HepG2 (cell line): Measurements from ENCODE around the gene ATP1A2. TPM values are rescaled to one million over a fixed set of nuclear protein-coding genes. Genes with fewer than 3 reads are reported as not detected.

ENCODE experiments used
- AKAP8 ChIP-seq: sonication (generic); formaldehyde crosslinking; IDR thresholded peaks from 2 replicates; pipeline ENCODE4 v1.5.1; 2020; ENCODE audit warnings: mild to moderate bottlenecking, missing genetic modification reagents
- DMTF1 ChIP-seq: sonication (generic); formaldehyde crosslinking; IDR thresholded peaks from 2 replicates; pipeline ENCODE4 v1.4.0; 2020; ENCODE audit warnings: mild to moderate bottlenecking, missing genetic modification reagents
- ELF1 ChIP-seq: sonication (generic); formaldehyde crosslinking; IDR thresholded peaks from 2 replicates; pipeline ENCODE4 v1.4.0; 2020; ENCODE audit warnings: missing genetic modification reagents
- ELF3 ChIP-seq: IDR thresholded peaks from 2 replicates; pipeline ENCODE4 v1.6.1; 2016; ENCODE audit warnings: missing genetic modification reagents, missing compliant biosample characterization
- HBP1 ChIP-seq: IDR thresholded peaks from 2 replicates; pipeline ENCODE4 v1.6.1; 2016; ENCODE audit warnings: low read depth, control low read depth
- HHEX ChIP-seq: IDR thresholded peaks from 2 replicates; pipeline ENCODE4 v1.6.1; 2016; ENCODE audit warnings: control low read depth
- ISL2 ChIP-seq: sonication (generic); formaldehyde crosslinking; IDR thresholded peaks from 2 replicates; pipeline ENCODE4 v1.5.0; 2020; ENCODE audit warnings: missing genetic modification reagents
- MTA3 ChIP-seq: sonication (generic); formaldehyde crosslinking; IDR thresholded peaks from 2 replicates; pipeline ENCODE4 v1.4.0; 2020; ENCODE audit warnings: missing genetic modification reagents
- NFIC ChIP-seq: IDR thresholded peaks from 2 replicates; pipeline ENCODE4 v1.6.1; 2012; ENCODE audit warnings: mild to moderate bottlenecking, low read length, inconsistent platforms
- NPAS2 ChIP-seq: sonication (generic); formaldehyde crosslinking; IDR thresholded peaks from 2 replicates; pipeline ENCODE4 v1.8.0; 2022; ENCODE audit warnings: mild to moderate bottlenecking, missing genetic modification reagents, borderline replicate concordance
- PRDM4 ChIP-seq: sonication (generic); formaldehyde crosslinking; IDR thresholded peaks from 2 replicates; pipeline ENCODE4 v1.9.0; 2021; ENCODE audit warnings: missing genetic modification reagents, borderline replicate concordance
- RAD21 ChIP-seq: fragments of 450-650 bp; formaldehyde crosslinking; IDR thresholded peaks from 2 replicates; pipeline ENCODE4 v1.5.0; 2020; ENCODE audit warnings: mild to moderate bottlenecking
- RBFOX2 ChIP-seq: fragments of 200-400 bp; formaldehyde crosslinking; IDR thresholded peaks from 2 replicates; pipeline ENCODE4 v1.6.1; 2017; ENCODE audit warnings: low read depth, mild to moderate bottlenecking, low read length
- SALL1 ChIP-seq: sonication (generic); formaldehyde crosslinking; IDR thresholded peaks from 2 replicates; pipeline ENCODE4 v1.8.0; 2022; ENCODE audit warnings: mild to moderate bottlenecking, missing genetic modification reagents
- SIN3B ChIP-seq: fragments of 150-350 bp; IDR thresholded peaks from 2 replicates; pipeline ENCODE4 v1.6.1; 2014; ENCODE audit warnings: low read length
- SNAI1 ChIP-seq: sonication (generic); formaldehyde crosslinking; IDR thresholded peaks from 2 replicates; pipeline ENCODE4 v1.5.0; 2020; ENCODE audit warnings: mild to moderate bottlenecking, missing genetic modification reagents, borderline replicate concordance
- TCF7 ChIP-seq: sonication (generic); IDR thresholded peaks from 2 replicates; pipeline ENCODE4 v1.6.1; 2016; ENCODE audit warnings: antibody characterized with exemption, low read depth
- TFE3 ChIP-seq: IDR thresholded peaks from 2 replicates; pipeline ENCODE4 v1.6.1; 2016
- ZKSCAN8 ChIP-seq: IDR thresholded peaks from 2 replicates; pipeline ENCODE4 v1.6.1; 2016; ENCODE audit warnings: borderline replicate concordance, missing genetic modification reagents, missing compliant biosample characterization
- ZNF124 ChIP-seq: sonication (generic); formaldehyde crosslinking; IDR thresholded peaks from 2 replicates; pipeline ENCODE4 v1.4.0; 2020; ENCODE audit warnings: missing genetic modification reagents
- ZNF362 ChIP-seq: sonication (generic); formaldehyde crosslinking; IDR thresholded peaks from 2 replicates; pipeline ENCODE4 v1.4.0; 2020; ENCODE audit warnings: missing genetic modification reagents, mild to moderate bottlenecking, borderline replicate concordance
- ZNF766 ChIP-seq: sonication (generic); formaldehyde crosslinking; IDR thresholded peaks from 2 replicates; pipeline ENCODE4 v1.5.0; 2020; ENCODE audit warnings: missing genetic modification reagents, borderline replicate concordance
- ZNF792 ChIP-seq: IDR thresholded peaks from 2 replicates; pipeline ENCODE4 v1.6.1; 2016
- polyA plus RNA-seq, 8 experiments: library from polyadenylated mRNA; depleted of rRNA in 3 of 8; stranded (reverse) in 7 of 8; unstranded in 1 of 8; fragments of >200 nt; fragmentation: Illumina TruSeq in 4 of 8; extraction: Trizol in 4 of 8; gene quantifications; 2 replicates each; pipeline versions ENCODE4 v1.2.1 to v1.2.3, GENCODE V29; 2011 to 2016; ENCODE audit warnings: low read depth in 4 of 8, missing spikeins in 1 of 8, mixed read lengths in 1 of 8; ENCODE audit not compliant: insufficient read depth in 1 of 8
- total RNA-seq, 5 experiments: library from RNA; depleted of rRNA; stranded (reverse); fragments of >200 nt; fragmentation: Illumina TruSeq; extraction: Trizol; gene quantifications; 2 replicates each; pipeline ENCODE4 v1.2.3, GENCODE V29; 2016; ENCODE audit warnings: low read depth in 1 of 5

The ATP1A2 gene
- total and polyA plus RNA-seq, 2 of the 13 experiments (the other 11 are each of a cell fraction or from before 2014, with no cell fraction given): 0.16 TPM; not detected in 1

- 0 out of 2 replicates have a peak, but pooled peaks have one; percentile 46 for TF ChIP-seq ELF3 (CRISPR knock-in tag)
- peak; percentile 40; the same call in 1 of the 2 replicates for TF ChIP-seq TFE3 (CRISPR knock-in tag)
- TF ChIP-seq SNAI1 (CRISPR knock-in tag): no peak
- no peak for TF ChIP-seq DMTF1 (CRISPR knock-in tag)
- no peak for TF ChIP-seq PRDM4 (CRISPR knock-in tag)
- peak; percentile 43; the same call in 1 of the 2 replicates for TF ChIP-seq SIN3B
- no peak for TF ChIP-seq RBFOX2
- TF ChIP-seq TCF7: no peak
- TF ChIP-seq HBP1: no peak
- no peak for TF ChIP-seq ZNF362 (CRISPR knock-in tag)
- TF ChIP-seq SALL1 (CRISPR knock-in tag): peak; percentile 82
- TF ChIP-seq ZNF792 (CRISPR knock-in tag): no peak
- peak; percentile 73; the same call in 1 of the 2 replicates for TF ChIP-seq ZNF124 (CRISPR knock-in tag)
- TF ChIP-seq ZNF766 (CRISPR knock-in tag): 0 out of 2 replicates have a peak, but pooled peaks have one; percentile 59
- no peak for TF ChIP-seq MTA3 (CRISPR knock-in tag)
- TF ChIP-seq HHEX (CRISPR knock-in tag): 0 out of 2 replicates have a peak, but pooled peaks have one; percentile 4
- no peak for TF ChIP-seq AKAP8 (CRISPR knock-in tag)
- 0 out of 2 replicates have a peak, but pooled peaks have one; percentile 33 for TF ChIP-seq ISL2
- no peak for TF ChIP-seq NFIC
- TF ChIP-seq RAD21 (CRISPR knock-in tag): peak; percentile 97
- no peak for TF ChIP-seq ELF1 (CRISPR knock-in tag)
- 0 out of 2 replicates have a peak, but pooled peaks have one; percentile 45 for TF ChIP-seq NPAS2
- no peak for TF ChIP-seq ZKSCAN8 (CRISPR knock-in tag)
Observed at GRCh38 chr1:160101037-160101716, 14.4 kb upstream of the ATP1A2 start (continued).
